CD14-positive monocyte (primary cell): ENCODE measurements around the gene OSBPL6. TPM values are rescaled to one million over a fixed set of nuclear protein-coding genes. Genes with fewer than 3 reads are reported as not detected.

Experiments
- DNase-seq, 3 donors: peaks; one replicate each; pipeline ENCODE4 v3.0.0-alpha.2; 2011 to 2022
- H2AFZ ChIP-seq: 2 replicates; pipeline ENCODE4 v1.6.0; 2012; ENCODE audit warnings: mild to moderate bottlenecking, low read depth, low read length, inconsistent platforms; ENCODE audit not compliant: insufficient read depth, poor library complexity, severe bottlenecking
- H3K27ac ChIP-seq, 2 donors: 1 replicate in 1 of 2; 2 replicates in 1 of 2; pipeline ENCODE4 v1.5.1; 2012 to 2013; ENCODE audit warnings: low read length in 2 of 2, control low read depth in 1 of 2, inconsistent platforms in 1 of 2, low read depth in 1 of 2, mild to moderate bottlenecking in 1 of 2
- H3K27me3 ChIP-seq, 2 donors: one replicate each; pipeline versions ENCODE4 v1.6.0 to v1.6.1; 2011 to 2013; ENCODE audit warnings: low read length in 2 of 2; ENCODE audit not compliant: control insufficient read depth in 2 of 2, insufficient read depth in 2 of 2
- H3K36me3 ChIP-seq, 2 donors: replicated peaks in 1 of 2; 1 replicate in 1 of 2; 2 replicates in 1 of 2; pipeline versions ENCODE4 v1.5.1 to v1.6.1; 2012 to 2013; ENCODE audit warnings: low read length in 2 of 2, control low read depth in 1 of 2, inconsistent platforms in 1 of 2, mild to moderate bottlenecking in 1 of 2; ENCODE audit not compliant: insufficient read depth in 2 of 2, control insufficient read depth in 1 of 2
- H3K4me1 ChIP-seq, 2 donors: 1 replicate in 1 of 2; 2 replicates in 1 of 2; pipeline versions ENCODE4 v1.5.1 to v1.6.1; 2012 to 2013; ENCODE audit warnings: low read length in 2 of 2, control low read depth in 1 of 2, inconsistent platforms in 1 of 2, mild to moderate bottlenecking in 1 of 2, moderate library complexity in 1 of 2; ENCODE audit not compliant: insufficient read depth in 2 of 2, control insufficient read depth in 1 of 2
- H3K4me2 ChIP-seq: replicated peaks from 2 replicates; pipeline ENCODE3; 2012; ENCODE audit warnings: low read length, moderate library complexity, mild to moderate bottlenecking; ENCODE audit not compliant: poor library complexity, severe bottlenecking; ENCODE audit errors: extremely low read depth
- H3K4me3 ChIP-seq, 3 experiments: fragments of 200-600 bp in 1 of 3; sonication (generic) in 1 of 3; replicated peaks in 1 of 3; 1 replicate in 2 of 3; 2 replicates in 1 of 3; pipeline ENCODE4 v1.5.1; 2011 to 2013; ENCODE audit warnings: low read length in 3 of 3, mild to moderate bottlenecking in 3 of 3, control low read depth in 2 of 3, low read depth in 2 of 3, inconsistent platforms in 1 of 3, moderate library complexity in 1 of 3
- H3K79me2 ChIP-seq: 2 replicates; pipeline ENCODE4 v1.6.0; 2012; ENCODE audit warnings: mild to moderate bottlenecking, control low read depth, inconsistent platforms, low read length, moderate library complexity; ENCODE audit not compliant: insufficient read depth
- H3K9ac ChIP-seq: 2 replicates; pipeline ENCODE4 v1.6.0; 2017; ENCODE audit warnings: low read length, mild to moderate bottlenecking; ENCODE audit not compliant: insufficient read depth, poor library complexity, severe bottlenecking
- H3K9me3 ChIP-seq, 2 donors: replicated peaks in 1 of 2; 1 replicate in 1 of 2; 2 replicates in 1 of 2; pipeline versions ENCODE4 v1.5.1 to v1.6.1; 2012 to 2013; ENCODE audit warnings: low read length in 2 of 2, control low read depth in 1 of 2; ENCODE audit not compliant: control insufficient read depth in 1 of 2, insufficient read depth in 1 of 2
- H4K20me1 ChIP-seq: 2 replicates; pipeline ENCODE4 v1.6.0; 2012; ENCODE audit warnings: mild to moderate bottlenecking, low read length, control low read depth, moderate library complexity; ENCODE audit not compliant: insufficient read depth
- H3K27ac Mint-ChIP-seq, 7 donors: one replicate each; pipeline ENCODE4 v1.8.0; 2020; ENCODE audit warnings: mild to moderate bottlenecking in 7 of 7, mixed read lengths in 7 of 7, moderate library complexity in 6 of 7, inconsistent platforms in 2 of 7
- H3K27me3 Mint-ChIP-seq, 3 donors: one replicate each; pipeline ENCODE4 v1.8.0; 2021 to 2022; ENCODE audit warnings: low read depth in 3 of 3, mild to moderate bottlenecking in 3 of 3, mixed read lengths in 3 of 3, moderate library complexity in 3 of 3, inconsistent platforms in 1 of 3
- H3K36me3 Mint-ChIP-seq, 2 donors: one replicate each; pipeline ENCODE4 v1.8.0; 2020; ENCODE audit warnings: mixed read lengths in 2 of 2, inconsistent platforms in 1 of 2, mild to moderate bottlenecking in 1 of 2
- H3K4me1 Mint-ChIP-seq: one replicate; pipeline ENCODE4 v1.8.0; 2020; ENCODE audit warnings: mild to moderate bottlenecking, mixed read lengths
- H3K4me3 Mint-ChIP-seq, 2 donors: one replicate each; pipeline ENCODE4 v1.8.0; 2020; ENCODE audit warnings: mild to moderate bottlenecking in 2 of 2, mixed read lengths in 2 of 2, moderate library complexity in 1 of 2
- H3K9me3 Mint-ChIP-seq, 7 donors: one replicate each; pipeline ENCODE4 v1.8.0; 2020 to 2022; ENCODE audit warnings: mixed read lengths in 7 of 7, mild to moderate bottlenecking in 6 of 7, moderate library complexity in 6 of 7, inconsistent platforms in 2 of 7
- CTCF ChIP-seq: fragments of 200-600 bp; IDR thresholded peaks from one replicate; pipeline ENCODE4 v1.8.0; 2022; ENCODE audit warnings: antibody characterized with exemption, mild to moderate bottlenecking
- WGBS: methylation state at CpG from one replicate; pipeline ENCODE4 v1.1.5; 2013; ENCODE audit warnings: missing lambda C conversion rate; ENCODE audit not compliant: insufficient coverage; 5-methylcytosine and 5-hydroxymethylcytosine counted together
- intact Hi-C, 2 donors: fragments of 100-400 bp; cut with micrococcal nuclease; formaldehyde crosslinking; loops; one replicate each; pipeline versions ENCODE4 v1.15.0 to v1.15.1; 2023
- polyA plus RNA-seq, 3 donors: library from polyadenylated mRNA; depleted of rRNA in 1 of 3; unstranded in 2 of 3; stranded (reverse) in 1 of 3; fragments of 300-500 nt in 2 of 3; fragments of >200 nt in 1 of 3; fragmentation: Illumina TruSeq in 2 of 3; gene quantifications; 1 replicate in 2 of 3; 2 replicates in 1 of 3; pipeline ENCODE4 v1.2.3, GENCODE V29; 2012 to 2021

Gene OSBPL6
- polyA plus RNA-seq, 3 donors: not detected

DNA sequence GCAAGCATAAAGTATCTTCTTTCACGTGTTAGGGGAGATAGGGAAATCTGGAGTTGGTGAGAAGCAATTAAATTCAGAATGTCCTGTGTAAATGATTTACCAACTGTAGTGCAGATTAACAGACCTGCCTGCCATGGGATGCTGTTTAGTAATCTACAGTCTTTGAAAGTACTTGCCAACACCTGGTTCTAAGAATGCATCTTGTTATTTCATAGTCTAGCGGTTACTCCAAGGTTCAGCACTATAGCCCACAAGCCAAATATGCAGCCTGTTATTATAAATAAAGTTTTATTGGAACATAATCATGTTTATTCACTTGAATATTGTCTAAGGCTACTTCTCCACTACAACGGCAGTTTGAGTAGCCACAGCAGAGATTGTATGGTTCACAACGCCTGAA is 100.8 kb downstream of the OSBPL6 start:
- H3K36me3 ChIP-seq: no peaks in the 10 kb centered on the region
- WGBS: 100% methylated on average over 2 of the region's 4 CpGs
- no peak overlapping the region for H3K4me3 Mint-ChIP-seq
- H3K27ac Mint-ChIP-seq: no peak overlapping the region
- H3K36me3 Mint-ChIP-seq: no peaks in the 10 kb centered on the region
- no peak overlapping the region for H2AFZ ChIP-seq
- no peaks in the 10 kb centered on the region for H3K9me3 ChIP-seq
- peaks cover 3% of the 10 kb centered on the region for H3K4me1 Mint-ChIP-seq
- intact Hi-C loops: no loop called here
- TF ChIP-seq CTCF: no peak
- no peaks in the 10 kb centered on the region for H3K27me3 ChIP-seq
- H3K4me1 ChIP-seq: no peaks in the 10 kb centered on the region
- no peak overlapping the region for H3K4me2 ChIP-seq
- no peak for DNase-seq
- H3K79me2 ChIP-seq: no peaks in the 10 kb centered on the region
- H3K9ac ChIP-seq: no peak overlapping the region
- H3K4me3 ChIP-seq: no peak overlapping the region
- no peaks in the 10 kb centered on the region for H3K9me3 Mint-ChIP-seq
- no peak overlapping the region for H3K27ac ChIP-seq
- peaks cover 0 to 2% (median 0%) of the 10 kb centered on the region in 3 donors for H3K27me3 Mint-ChIP-seq
- H4K20me1 ChIP-seq: no peaks in the 10 kb centered on the region

- Histone ChIP-seq H3K27ac (no peak overlapping the region), H3K4me1 (no peaks in the 10 kb centered on the region), H3K79me2 (no peaks in the 10 kb centered on the region), H3K9ac (no peak overlapping the region), H3K4me3 (no peak overlapping the region), H2AFZ (no peak overlapping the region), H3K9me3 (no peaks in the 10 kb centered on the region), H3K36me3 (no peaks in the 10 kb centered on the region), H3K27me3 (no peaks in the 10 kb centered on the region), H3K4me2 (no peak overlapping the region), H4K20me1 (no peaks in the 10 kb centered on the region)
- no peak overlapping the region for H3K4me3 Mint-ChIP-seq
- WGBS: 90% methylated on average over 2 of the region's 3 CpGs
- H3K36me3 Mint-ChIP-seq: no peaks in the 10 kb centered on the region
- no peaks in the 10 kb centered on the region for H3K9me3 Mint-ChIP-seq
- no peak for TF ChIP-seq CTCF
- H3K27me3 Mint-ChIP-seq: peaks cover 0 to 2% (median 0%) of the 10 kb centered on the region in 3 donors
- no peak overlapping the region for H3K27ac Mint-ChIP-seq
- DNase-seq: no peak
- H3K4me1 Mint-ChIP-seq: peaks cover 3% of the 10 kb centered on the region
- intact Hi-C loops: no loop called here
Observed at GRCh38 chr2:178295906-178296305, 101.6 kb downstream of the OSBPL6 start.
